Keratinocyte (primary cell): ENCODE measurements around the gene CRHR2. TPM values are rescaled to one million over a fixed set of nuclear protein-coding genes. Genes with fewer than 3 reads are reported as not detected.

Experiments
- DNase-seq: peaks from one replicate; pipeline ENCODE4 v3.0.0-alpha.2; 2011; ENCODE audit warnings: low read depth, missing footprints, low spot score
- FAIRE-seq: peaks from 2 replicates; lab custom pipeline; 2011; peaks lifted over from hg19 to GRCh38; lab: Jason Lieb, UNC
- H2AFZ ChIP-seq: 2 replicates; pipeline ENCODE4 v1.6.0; 2012; ENCODE audit warnings: low read length, control low read depth, inconsistent platforms; ENCODE audit not compliant: control insufficient read depth
- H3K27ac ChIP-seq: 2 replicates; pipeline ENCODE4 v1.5.1; 2011; ENCODE audit warnings: low read length; ENCODE audit not compliant: control insufficient read depth, insufficient read depth
- H3K27me3 ChIP-seq: 3 replicates; pipeline ENCODE4 v1.6.0; 2011; ENCODE audit warnings: low read length; ENCODE audit not compliant: control insufficient read depth, insufficient read depth; ENCODE audit errors: extremely low read depth
- H3K36me3 ChIP-seq, 2 experiments: 2 replicates in 1 of 2; 3 replicates in 1 of 2; pipeline ENCODE4 v1.5.1; 2011; ENCODE audit warnings: low read length in 2 of 2, mild to moderate bottlenecking in 1 of 2; ENCODE audit not compliant: control insufficient read depth in 2 of 2, insufficient read depth in 2 of 2; ENCODE audit errors: extremely low read depth in 1 of 2
- H3K4me1 ChIP-seq: 3 replicates; pipeline ENCODE4 v1.5.1; 2011; ENCODE audit warnings: low read length; ENCODE audit not compliant: control insufficient read depth, insufficient read depth; ENCODE audit errors: extremely low read depth
- H3K4me2 ChIP-seq: 3 replicates; pipeline ENCODE4 v1.6.0; 2011; ENCODE audit warnings: low read depth, low read length; ENCODE audit not compliant: control insufficient read depth, insufficient read depth; ENCODE audit errors: extremely low read depth
- H3K4me3 ChIP-seq, 3 experiments: fragments of 200-600 bp in 1 of 3; sonication (generic) in 1 of 3; 2 replicates in 2 of 3; 3 replicates in 1 of 3; pipeline ENCODE4 v1.5.1; 2011 to 2016; ENCODE audit warnings: low read length in 3 of 3, mild to moderate bottlenecking in 3 of 3, control low read depth in 2 of 3, inconsistent platforms in 1 of 3, low read depth in 1 of 3, mixed read lengths in 1 of 3, mixed run types in 1 of 3, moderate library complexity in 1 of 3; ENCODE audit not compliant: control insufficient read depth in 2 of 3, insufficient read depth in 2 of 3; ENCODE audit errors: extremely low read depth in 1 of 3
- H3K79me2 ChIP-seq: 2 replicates; pipeline ENCODE4 v1.6.0; 2012; ENCODE audit warnings: low read length; ENCODE audit not compliant: control insufficient read depth, insufficient read depth
- H3K9ac ChIP-seq: 3 replicates; pipeline ENCODE4 v1.6.0; 2011; ENCODE audit warnings: low read length; ENCODE audit not compliant: control insufficient read depth, insufficient read depth; ENCODE audit errors: extremely low read depth
- H3K9me1 ChIP-seq: 3 replicates; pipeline ENCODE4 v1.6.0; 2011; ENCODE audit warnings: low read length; ENCODE audit not compliant: control insufficient read depth, insufficient read depth; ENCODE audit errors: extremely low read depth
- H3K9me3 ChIP-seq: 2 replicates; pipeline ENCODE4 v1.5.1; 2012; ENCODE audit warnings: low read depth, low read length; ENCODE audit not compliant: control insufficient read depth
- H4K20me1 ChIP-seq: 3 replicates; pipeline ENCODE4 v1.6.0; 2011; ENCODE audit warnings: low read length; ENCODE audit not compliant: control insufficient read depth, insufficient read depth; ENCODE audit errors: extremely low read depth
- EZH2 ChIP-seq: IDR thresholded peaks from one replicate; pipeline ENCODE4 v1.6.1; 2012; ENCODE audit warnings: inconsistent platforms, mild to moderate bottlenecking, low read length, moderate library complexity
- dilution Hi-C: fragments of 300-500 bp; cut with MboI; formaldehyde crosslinking; loops from one replicate; pipeline ENCODE4 v1.7.0; 2020; ENCODE audit warnings: low sequenced_read_pairs; ENCODE audit not compliant: extremely low pct_ligation_motif_present
- polyA plus RNA-seq, 5 experiments: library from polyadenylated mRNA; depleted of rRNA in 3 of 5; stranded (reverse) in 3 of 5; stranded (forward) in 1 of 5; unstranded in 1 of 5; fragments of >200 nt; gene quantifications; 1 replicate in 1 of 5; 2 replicates in 3 of 5; 3 replicates in 1 of 5; pipeline versions ENCODE4 v1.2.1 to v1.2.3, GENCODE V29; 2011 to 2012; ENCODE audit warnings: missing spikeins in 2 of 5, low read depth in 1 of 5, low replicate concordance in 1 of 5
- TF ChIP-seq, protein P1 (sequence below), 3 experiments: IDR thresholded peaks in 1 of 3; conservative IDR thresholded peaks in 1 of 3; optimal IDR thresholded peaks in 1 of 3; 2 replicates in 2 of 3; 3 replicates in 1 of 3; pipeline versions ENCODE3 to v1.5.1; 2011; ENCODE audit warnings: low read length in 3 of 3, mild to moderate bottlenecking in 3 of 3, moderate library complexity in 2 of 3, control low read depth in 1 of 3, inconsistent platforms in 1 of 3; ENCODE audit not compliant: insufficient read depth in 2 of 3; ENCODE audit errors: extremely low read depth in 1 of 3

CRHR2 gene
- polyA plus RNA-seq, 1 donor (not counting 4 experiments of a cell fraction or from before 2014, with no cell fraction given): not detected

DNA sequence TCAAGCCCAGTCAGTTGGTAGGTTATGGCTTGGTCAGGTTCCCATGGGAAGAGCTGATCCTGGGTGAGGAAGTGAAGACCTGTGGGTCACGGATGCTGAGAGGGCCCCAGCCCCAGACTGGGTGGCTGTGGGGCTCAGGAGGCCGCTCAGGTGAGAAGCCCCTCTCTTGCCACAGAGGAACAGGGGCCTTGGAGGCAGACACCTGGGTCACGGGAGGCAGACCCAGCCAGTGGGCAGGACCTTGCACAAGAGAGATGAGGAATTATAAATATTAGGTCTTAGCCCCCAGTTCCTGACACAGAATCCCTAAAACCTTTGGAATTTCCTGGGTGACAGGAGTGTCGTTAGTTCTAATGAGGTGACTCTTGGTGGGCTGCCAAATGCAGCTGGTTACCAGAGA, 10.6 kb upstream of the CRHR2 start:
- no peaks in the 10 kb centered on the region for H3K9me3 ChIP-seq
- no peak overlapping the region for H3K4me2 ChIP-seq
- H3K79me2 ChIP-seq: no peaks in the 10 kb centered on the region
- TF ChIP-seq EZH2: no peak
- TF ChIP-seq, protein P1, sequence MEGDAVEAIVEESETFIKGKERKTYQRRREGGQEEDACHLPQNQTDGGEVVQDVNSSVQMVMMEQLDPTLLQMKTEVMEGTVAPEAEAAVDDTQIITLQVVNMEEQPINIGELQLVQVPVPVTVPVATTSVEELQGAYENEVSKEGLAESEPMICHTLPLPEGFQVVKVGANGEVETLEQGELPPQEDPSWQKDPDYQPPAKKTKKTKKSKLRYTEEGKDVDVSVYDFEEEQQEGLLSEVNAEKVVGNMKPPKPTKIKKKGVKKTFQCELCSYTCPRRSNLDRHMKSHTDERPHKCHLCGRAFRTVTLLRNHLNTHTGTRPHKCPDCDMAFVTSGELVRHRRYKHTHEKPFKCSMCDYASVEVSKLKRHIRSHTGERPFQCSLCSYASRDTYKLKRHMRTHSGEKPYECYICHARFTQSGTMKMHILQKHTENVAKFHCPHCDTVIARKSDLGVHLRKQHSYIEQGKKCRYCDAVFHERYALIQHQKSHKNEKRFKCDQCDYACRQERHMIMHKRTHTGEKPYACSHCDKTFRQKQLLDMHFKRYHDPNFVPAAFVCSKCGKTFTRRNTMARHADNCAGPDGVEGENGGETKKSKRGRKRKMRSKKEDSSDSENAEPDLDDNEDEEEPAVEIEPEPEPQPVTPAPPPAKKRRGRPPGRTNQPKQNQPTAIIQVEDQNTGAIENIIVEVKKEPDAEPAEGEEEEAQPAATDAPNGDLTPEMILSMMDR (optimal IDR thresholded peaks at IDR 0.05 in 1 of 3, IDR thresholded peaks at IDR 0.05 in 1 of 3, conservative IDR thresholded peaks at IDR 0.05 in 1 of 3; ENCODE audit: extremely low read depth in 1 of 3, insufficient read depth in 2 of 3, low read length in 3 of 3): no peak
- H3K27ac ChIP-seq: no peak overlapping the region
- H2AFZ ChIP-seq: no peak overlapping the region
- no peak overlapping the region for H3K4me3 ChIP-seq
- H4K20me1 ChIP-seq: no peaks in the 10 kb centered on the region
- FAIRE-seq (no peak), DNase-seq (no peak)
- dilution Hi-C loops: no loop called here
- H3K27me3 ChIP-seq: peaks cover 21% of the 10 kb centered on the region
- peaks cover 8% of the 10 kb centered on the region for H3K4me1 ChIP-seq
- no peak overlapping the region for H3K9ac ChIP-seq
- H3K36me3 ChIP-seq: no peaks in the 10 kb centered on the region
- H3K9me1 ChIP-seq: no peaks in the 10 kb centered on the region

DNA sequence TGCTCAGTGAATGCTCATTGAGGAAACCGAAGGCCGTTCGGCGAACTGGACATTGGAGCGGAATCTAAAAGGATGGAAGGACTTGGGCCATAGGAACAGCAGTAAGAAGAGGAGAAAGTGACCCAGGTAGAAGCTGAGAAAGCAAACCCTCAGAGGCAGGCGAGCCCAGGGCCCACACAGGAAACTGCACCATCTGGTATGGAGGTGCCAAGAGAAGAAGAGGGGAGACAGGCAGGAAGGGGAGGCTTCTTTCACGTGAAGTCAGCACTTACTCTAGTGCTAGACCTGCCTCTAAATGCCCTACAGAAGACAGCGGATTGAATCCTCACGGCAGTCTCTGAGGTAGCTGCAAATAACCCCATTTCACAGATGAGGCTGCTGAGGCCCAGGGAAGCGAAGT, 10.2 kb upstream of the CRHR2 start:
- H3K9me1 ChIP-seq: no peaks in the 10 kb centered on the region
- no peak for FAIRE-seq
- no peak overlapping the region for H2AFZ ChIP-seq
- H3K79me2 ChIP-seq: no peaks in the 10 kb centered on the region
- dilution Hi-C loops: no loop called here
- no peaks in the 10 kb centered on the region for H4K20me1 ChIP-seq
- H3K4me1 ChIP-seq: peaks cover 8% of the 10 kb centered on the region
- no peak for TF ChIP-seq EZH2
- TF ChIP-seq, protein P1 (optimal IDR thresholded peaks at IDR 0.05 in 1 of 3, IDR thresholded peaks at IDR 0.05 in 1 of 3, conservative IDR thresholded peaks at IDR 0.05 in 1 of 3; ENCODE audit: extremely low read depth in 1 of 3, insufficient read depth in 2 of 3, low read length in 3 of 3): no peak
- no peaks in the 10 kb centered on the region for H3K36me3 ChIP-seq
- no peak overlapping the region for H3K9ac ChIP-seq
- no peak overlapping the region for H3K4me2 ChIP-seq
- no peaks in the 10 kb centered on the region for H3K9me3 ChIP-seq
- no peak overlapping the region for H3K27ac ChIP-seq
- DNase-seq: no peak
- no peak overlapping the region for H3K4me3 ChIP-seq
- H3K27me3 ChIP-seq: peaks cover 21% of the 10 kb centered on the region
